GM12878 (cell line): Measurements from ENCODE around the gene PHRF1. TPM values are rescaled to one million over a fixed set of nuclear protein-coding genes. Genes with fewer than 3 reads are reported as not detected.
A peak's percentile ranks its signal among the peaks of the same experiment; 100 is the strongest.

Experiments
- ASH2L ChIP-seq: fragments of 300-600, 200-600 bp; sonication (generic); IDR thresholded peaks from 2 replicates; pipeline ENCODE4 v1.6.1; 2017; ENCODE audit warnings: low read depth, mild to moderate bottlenecking, borderline replicate concordance
- DPF2 ChIP-seq: fragments of 450-650 bp; IDR thresholded peaks from 2 replicates; pipeline ENCODE4 v1.6.1; 2017; ENCODE audit warnings: mild to moderate bottlenecking
- IKZF1 ChIP-seq: fragments of 450-650 bp; conservative IDR thresholded peaks from 2 replicates; pipeline ENCODE4 v1.6.1; 2017; ENCODE audit warnings: antibody characterized with exemption, mild to moderate bottlenecking
- IKZF2 ChIP-seq, 2 experiments: fragments of 450-650 bp; IDR thresholded peaks; 2 replicates each; pipeline ENCODE4 v1.6.1; 2017; ENCODE audit warnings: mild to moderate bottlenecking in 2 of 2, moderate library complexity in 2 of 2
- MEF2B ChIP-seq: fragments of 450-650 bp; IDR thresholded peaks from 2 replicates; pipeline ENCODE4 v1.6.1; 2018; ENCODE audit warnings: mild to moderate bottlenecking, moderate library complexity; ENCODE audit not compliant: partially characterized antibody, poor library complexity, severe bottlenecking
- MXI1 ChIP-seq: fragments of 150-350 bp; IDR thresholded peaks from 2 replicates; pipeline ENCODE4 v1.6.1; 2011; ENCODE audit warnings: low read depth, mild to moderate bottlenecking, inconsistent platforms, low read length, improper control_type of control experiment
- MYB ChIP-seq: fragments of 150-350 bp; IDR thresholded peaks from 2 replicates; pipeline ENCODE4 v1.6.1; 2014; ENCODE audit warnings: mild to moderate bottlenecking, low read depth, low read length, borderline replicate concordance
- NFXL1 ChIP-seq: fragments of 450-650 bp; IDR thresholded peaks from 2 replicates; pipeline ENCODE4 v1.6.1; 2017; ENCODE audit warnings: antibody characterized with exemption, mild to moderate bottlenecking, borderline replicate concordance
- NR2C1 ChIP-seq: fragments of 450-650 bp; IDR thresholded peaks from 2 replicates; pipeline ENCODE4 v1.6.1; 2017; ENCODE audit warnings: antibody characterized with exemption, mild to moderate bottlenecking, moderate library complexity
- NR2F1 ChIP-seq: fragments of 450-650 bp; conservative IDR thresholded peaks from 2 replicates; pipeline ENCODE4 v1.6.1; 2017; ENCODE audit warnings: mild to moderate bottlenecking
- NRF1 ChIP-seq: conservative IDR thresholded peaks from 2 replicates; pipeline ENCODE4 v1.6.1; 2011; ENCODE audit warnings: mild to moderate bottlenecking, low read depth, low read length, improper control_type of control experiment
- SMAD5 ChIP-seq: IDR thresholded peaks from 2 replicates; pipeline ENCODE4 v1.6.1; 2016; ENCODE audit warnings: antibody characterized with exemption, low read depth
- SPI1 ChIP-seq: IDR thresholded peaks from 2 replicates; pipeline ENCODE4 v1.6.1; 2011; ENCODE audit warnings: low read depth, mild to moderate bottlenecking, low read length, moderate library complexity, borderline replicate concordance; ENCODE audit not compliant: insufficient read depth
- SREBF2 ChIP-seq: IDR thresholded peaks from 2 replicates; pipeline ENCODE4 v1.6.1; 2012; ENCODE audit warnings: mild to moderate bottlenecking, low read length
- STAT3 ChIP-seq: IDR thresholded peaks from 2 replicates; pipeline ENCODE4 v1.6.1; 2011; ENCODE audit warnings: low read depth, low read length, improper control_type of control experiment
- ZBTB40 ChIP-seq: fragments of 450-650 bp; IDR thresholded peaks from 2 replicates; pipeline ENCODE4 v1.6.1; 2016; ENCODE audit warnings: mild to moderate bottlenecking, moderate library complexity, borderline replicate concordance
- ZNF592 ChIP-seq: fragments of 450-650 bp; IDR thresholded peaks from 2 replicates; pipeline ENCODE4 v1.6.1; 2017; ENCODE audit warnings: mild to moderate bottlenecking, moderate library complexity
- ZZZ3 ChIP-seq: IDR thresholded peaks from 2 replicates; pipeline ENCODE4 v1.6.1; 2011; ENCODE audit warnings: low read depth; ENCODE audit not compliant: control insufficient read depth, insufficient read length
- polyA plus RNA-seq, 11 experiments: library from polyadenylated mRNA; depleted of rRNA in 4 of 11; unstranded in 6 of 11; stranded (reverse) in 5 of 11; fragments of >200 nt; fragmentation: Nextera tagmentation in 4 of 11; fragmentation: Illumina TruSeq in 1 of 11; extraction: Ambion mirVana in 4 of 11; extraction: Trizol in 1 of 11; gene quantifications; 1 replicate in 1 of 11; 2 replicates in 10 of 11; pipeline versions ENCODE4 v1.2.1 to v1.2.3, GENCODE V29; 2011 to 2016; ENCODE audit warnings: inconsistent platforms in 2 of 11, missing spikeins in 2 of 11, low read depth in 1 of 11
- total RNA-seq, 4 experiments: library from RNA; depleted of rRNA in 3 of 4; stranded (reverse); fragments of >200 nt in 3 of 4; fragmentation: Illumina TruSeq in 1 of 4; extraction: Trizol in 1 of 4; gene quantifications; 2 replicates each; pipeline versions ENCODE4 v1.2.1 to v1.2.3, GENCODE V29; 2013 to 2021
- TF ChIP-seq, protein P1 (sequence below): IDR thresholded peaks from 2 replicates; pipeline ENCODE4 v1.6.1; 2011; ENCODE audit warnings: low read depth, mild to moderate bottlenecking, low read length, moderate library complexity, borderline replicate concordance; ENCODE audit errors: extremely low read depth
- TF ChIP-seq, protein P2 (sequence below): IDR thresholded peaks from 2 replicates; pipeline ENCODE4 v1.6.1; 2012; ENCODE audit warnings: low read length, inconsistent platforms

Gene PHRF1
- total and polyA plus RNA-seq, 10 of the 15 experiments (the other 5 are each of a cell fraction or from before 2014, with no cell fraction given), result 0.13 to 43.5 (median 15.1) TPM

- TF ChIP-seq ASH2L (peak; percentile 80; the same call in 1 of the 2 replicates), NR2F1 (peak; percentile 52), NRF1 (no peak), ZNF592 (no peak), STAT3 (no peak), DPF2 (peak; percentile 64; the same call in 1 of the 2 replicates), NR2C1 (peak; percentile 98), SMAD5 (peak; percentile 54; the same call in 1 of the 2 replicates), MXI1 (peak; percentile 84), ZZZ3 (no peak), MYB (no peak), IKZF1 (peak; percentile 76), NFXL1 (no peak), IKZF2 (IDR thresholded peaks at IDR 0.05) (no peak), SPI1 (0 out of 2 replicates have a peak, but pooled peaks have one; percentile 2), SREBF2 (peak; percentile 50; the same call in 1 of the 2 replicates), ZBTB40 (peak; percentile 96), MEF2B (no peak)
- TF ChIP-seq, protein P1, sequence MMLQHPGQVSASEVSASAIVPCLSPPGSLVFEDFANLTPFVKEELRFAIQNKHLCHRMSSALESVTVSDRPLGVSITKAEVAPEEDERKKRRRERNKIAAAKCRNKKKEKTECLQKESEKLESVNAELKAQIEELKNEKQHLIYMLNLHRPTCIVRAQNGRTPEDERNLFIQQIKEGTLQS, result no peak
- TF ChIP-seq, protein P2, sequence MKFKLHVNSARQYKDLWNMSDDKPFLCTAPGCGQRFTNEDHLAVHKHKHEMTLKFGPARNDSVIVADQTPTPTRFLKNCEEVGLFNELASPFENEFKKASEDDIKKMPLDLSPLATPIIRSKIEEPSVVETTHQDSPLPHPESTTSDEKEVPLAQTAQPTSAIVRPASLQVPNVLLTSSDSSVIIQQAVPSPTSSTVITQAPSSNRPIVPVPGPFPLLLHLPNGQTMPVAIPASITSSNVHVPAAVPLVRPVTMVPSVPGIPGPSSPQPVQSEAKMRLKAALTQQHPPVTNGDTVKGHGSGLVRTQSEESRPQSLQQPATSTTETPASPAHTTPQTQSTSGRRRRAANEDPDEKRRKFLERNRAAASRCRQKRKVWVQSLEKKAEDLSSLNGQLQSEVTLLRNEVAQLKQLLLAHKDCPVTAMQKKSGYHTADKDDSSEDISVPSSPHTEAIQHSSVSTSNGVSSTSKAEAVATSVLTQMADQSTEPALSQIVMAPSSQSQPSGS, result no peak
Observed at GRCh38 chr11:575996-576768, at the start of gene PHRF1 (continued).
